HEK293 (cell line): Measurements from ENCODE around the gene RHEB.
A peak's percentile ranks its signal among the peaks of the same experiment; 100 is the strongest.

ENCODE experiments used
- FEZF1 ChIP-seq: fragments of 450-650 bp; formaldehyde crosslinking; IDR thresholded peaks from 2 replicates; pipeline ENCODE4 v1.5.1; 2016; ENCODE audit warnings: missing biosample characterization, missing genetic modification characterization
- KLF16 ChIP-seq: fragments of 450-650 bp; formaldehyde crosslinking; IDR thresholded peaks from 2 replicates; pipeline ENCODE4 v1.5.1; 2017; ENCODE audit warnings: missing biosample characterization, missing genetic modification characterization
- KLF9 ChIP-seq: fragments of 450-650 bp; formaldehyde crosslinking; IDR thresholded peaks from 2 replicates; pipeline ENCODE4 v1.5.1; 2016; ENCODE audit warnings: missing biosample characterization, missing genetic modification characterization, low read depth
- SCRT1 ChIP-seq: fragments of 450-650 bp; formaldehyde crosslinking; IDR thresholded peaks from 2 replicates; pipeline ENCODE4 v1.5.1; 2016; ENCODE audit warnings: missing biosample characterization, missing genetic modification characterization, borderline replicate concordance
- SP3 ChIP-seq: fragments of 450-650 bp; formaldehyde crosslinking; IDR thresholded peaks from 2 replicates; pipeline ENCODE4 v1.5.1; 2016; ENCODE audit warnings: missing biosample characterization, missing genetic modification characterization
- YY1 ChIP-seq: fragments of 450-650 bp; formaldehyde crosslinking; IDR thresholded peaks from 2 replicates; pipeline ENCODE4 v1.5.1; 2018; ENCODE audit warnings: missing biosample characterization, missing genetic modification characterization
- ZFP41 ChIP-seq: fragments of 450-650 bp; formaldehyde crosslinking; IDR thresholded peaks from 2 replicates; pipeline ENCODE4 v1.5.1; 2016; ENCODE audit warnings: missing biosample characterization, missing genetic modification characterization, borderline replicate concordance
- ZNF133 ChIP-seq: fragments of 450-650 bp; formaldehyde crosslinking; IDR thresholded peaks from 2 replicates; pipeline ENCODE4 v1.5.1; 2016; ENCODE audit warnings: missing biosample characterization, missing genetic modification characterization
- ZNF140 ChIP-seq: fragments of 450-650 bp; formaldehyde crosslinking; IDR thresholded peaks from 2 replicates; pipeline ENCODE4 v1.5.1; 2016; ENCODE audit warnings: missing biosample characterization, missing genetic modification characterization
- ZNF157 ChIP-seq: fragments of 450-650 bp; formaldehyde crosslinking; IDR thresholded peaks from 2 replicates; pipeline ENCODE4 v1.5.1; 2016; ENCODE audit warnings: missing biosample characterization, missing genetic modification characterization
- ZNF174 ChIP-seq: fragments of 450-650 bp; formaldehyde crosslinking; IDR thresholded peaks from 2 replicates; pipeline ENCODE4 v1.5.0; 2017; ENCODE audit warnings: missing biosample characterization, mild to moderate bottlenecking, missing genetic modification characterization
- ZNF184 ChIP-seq: fragments of 450-650 bp; IDR thresholded peaks from 2 replicates; pipeline ENCODE4 v1.5.1; 2018; ENCODE audit warnings: missing biosample characterization, mild to moderate bottlenecking, missing genetic modification characterization
- ZNF223 ChIP-seq: fragments of 450-650 bp; formaldehyde crosslinking; IDR thresholded peaks from 2 replicates; pipeline ENCODE4 v1.5.1; 2016; ENCODE audit warnings: missing biosample characterization, missing genetic modification characterization
- ZNF23 ChIP-seq: fragments of 450-650 bp; formaldehyde crosslinking; IDR thresholded peaks from 2 replicates; pipeline ENCODE4 v1.5.1; 2016; ENCODE audit warnings: missing biosample characterization, missing genetic modification characterization, borderline replicate concordance
- ZNF24 ChIP-seq: fragments of 450-650 bp; formaldehyde crosslinking; IDR thresholded peaks from 2 replicates; pipeline ENCODE4 v1.5.1; 2016; ENCODE audit warnings: missing biosample characterization, missing genetic modification characterization
- ZNF274 ChIP-seq, 2 experiments: fragments of 200-500 bp in 1 of 2; fragments of 450-650 bp in 1 of 2; sonication (Bioruptor generic) in 1 of 2; formaldehyde crosslinking in 1 of 2; IDR thresholded peaks; 2 replicates each; pipeline versions ENCODE4 v1.5.1 to v1.6.1; 2014 to 2016; ENCODE audit warnings: borderline replicate concordance in 1 of 2, inconsistent platforms in 1 of 2, low read length in 1 of 2, missing biosample characterization in 1 of 2, missing genetic modification characterization in 1 of 2
- ZNF350 ChIP-seq: fragments of 450-650 bp; formaldehyde crosslinking; IDR thresholded peaks from 2 replicates; pipeline ENCODE4 v1.5.0; 2017; ENCODE audit warnings: missing biosample characterization, mild to moderate bottlenecking, missing genetic modification characterization
- ZNF354C ChIP-seq: fragments of 450-650 bp; formaldehyde crosslinking; IDR thresholded peaks from 2 replicates; pipeline ENCODE4 v1.5.1; 2016; ENCODE audit warnings: missing biosample characterization, missing genetic modification characterization, low read depth, borderline replicate concordance
- ZNF37A ChIP-seq: fragments of 450-650 bp; IDR thresholded peaks from 2 replicates; pipeline ENCODE4 v1.5.1; 2018; ENCODE audit warnings: missing biosample characterization, missing genetic modification characterization
- ZNF416 ChIP-seq: fragments of 450-650 bp; formaldehyde crosslinking; IDR thresholded peaks from 2 replicates; pipeline ENCODE4 v1.5.1; 2016; ENCODE audit warnings: missing biosample characterization, missing genetic modification characterization
- ZNF433 ChIP-seq: fragments of 450-650 bp; formaldehyde crosslinking; IDR thresholded peaks from 2 replicates; pipeline ENCODE4 v1.5.1; 2016; ENCODE audit warnings: missing biosample characterization, missing genetic modification characterization, low read depth
- ZNF48 ChIP-seq: fragments of 450-650 bp; formaldehyde crosslinking; IDR thresholded peaks from 2 replicates; pipeline ENCODE4 v1.5.1; 2016; ENCODE audit warnings: missing biosample characterization, missing genetic modification characterization
- ZNF596 ChIP-seq: fragments of 450-650 bp; IDR thresholded peaks from 2 replicates; pipeline ENCODE4 v1.5.0; 2018; ENCODE audit warnings: missing biosample characterization, mild to moderate bottlenecking, missing genetic modification characterization, moderate library complexity
- ZNF626 ChIP-seq: fragments of 450-650 bp; sonication (Bioruptor Pico); formaldehyde crosslinking; IDR thresholded peaks from 2 replicates; pipeline ENCODE4 v1.5.1; 2018; ENCODE audit warnings: missing biosample characterization, missing genetic modification characterization, inconsistent platforms
- ZNF664 ChIP-seq: fragments of 450-650 bp; formaldehyde crosslinking; IDR thresholded peaks from 2 replicates; pipeline ENCODE4 v1.5.1; 2016; ENCODE audit warnings: missing biosample characterization, missing genetic modification characterization
- ZNF701 ChIP-seq: fragments of 450-650 bp; formaldehyde crosslinking; IDR thresholded peaks from 2 replicates; pipeline ENCODE4 v1.5.1; 2016; ENCODE audit warnings: missing biosample characterization, missing genetic modification characterization
- ZSCAN16 ChIP-seq: fragments of 450-650 bp; formaldehyde crosslinking; IDR thresholded peaks from 2 replicates; pipeline ENCODE4 v1.5.1; 2016; ENCODE audit warnings: missing biosample characterization, missing genetic modification characterization
- ZSCAN23 ChIP-seq: fragments of 450-650 bp; formaldehyde crosslinking; IDR thresholded peaks from 2 replicates; pipeline ENCODE4 v1.5.1; 2016; ENCODE audit warnings: missing biosample characterization, missing genetic modification characterization
- TF ChIP-seq, protein P1 (sequence below): fragments of 450-650 bp; formaldehyde crosslinking; IDR thresholded peaks from 2 replicates; pipeline ENCODE4 v1.5.1; 2016; ENCODE audit warnings: missing biosample characterization, missing genetic modification characterization
- TF ChIP-seq, protein P2 (sequence below): fragments of 450-650 bp; formaldehyde crosslinking; IDR thresholded peaks from 2 replicates; pipeline ENCODE4 v1.5.1; 2016; ENCODE audit warnings: missing biosample characterization, missing genetic modification characterization
- TF ChIP-seq, protein P3 (sequence below): fragments of 450-650 bp; formaldehyde crosslinking; IDR thresholded peaks from 2 replicates; pipeline ENCODE4 v1.5.1; 2017; ENCODE audit warnings: missing biosample characterization, missing genetic modification characterization
- TF ChIP-seq, protein P4 (sequence below): fragments of 450-650 bp; formaldehyde crosslinking; IDR thresholded peaks from 2 replicates; pipeline ENCODE4 v1.5.1; 2016; ENCODE audit warnings: missing biosample characterization, missing genetic modification characterization

Gene RHEB

DNA sequence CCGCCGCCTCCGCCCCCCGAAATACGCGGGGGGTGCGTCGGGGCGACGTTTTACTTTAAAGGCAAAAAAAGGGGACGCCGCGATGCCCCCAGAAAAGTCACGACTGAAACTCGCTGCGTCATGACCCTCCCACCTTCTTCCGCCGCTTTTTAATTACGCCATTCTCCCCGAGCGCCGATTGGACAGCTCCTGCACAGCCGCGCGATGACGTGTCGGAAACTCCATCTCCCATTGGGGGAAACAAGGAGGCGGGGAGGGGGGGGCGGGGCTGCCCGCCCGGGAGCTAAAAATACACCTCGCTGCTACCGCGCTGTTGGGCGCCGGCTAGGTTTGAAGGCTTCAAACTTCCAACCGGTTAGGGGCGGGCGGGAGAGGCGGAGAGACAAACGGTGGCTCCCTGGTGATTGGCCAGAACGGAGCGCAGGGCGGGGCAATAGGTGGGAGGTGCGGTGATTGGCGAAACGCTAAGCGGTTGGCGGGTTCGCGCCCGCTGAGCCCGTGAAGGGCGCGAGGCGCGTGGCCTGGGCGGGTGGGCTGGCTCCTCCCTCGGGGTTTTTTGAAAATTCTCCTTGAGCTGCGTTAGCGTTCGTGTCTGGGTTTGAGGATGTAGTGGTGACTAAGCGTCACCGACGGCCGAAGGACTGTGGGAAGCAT lies at the start of gene RHEB (continued):
- no peak for TF ChIP-seq ZNF184
- no peak for TF ChIP-seq YY1 (tag by site-specific recombination)
- no peak for TF ChIP-seq ZNF48 (tag by site-specific recombination)
- no peak for TF ChIP-seq ZNF626 (tag by site-specific recombination)
- TF ChIP-seq, protein P1, sequence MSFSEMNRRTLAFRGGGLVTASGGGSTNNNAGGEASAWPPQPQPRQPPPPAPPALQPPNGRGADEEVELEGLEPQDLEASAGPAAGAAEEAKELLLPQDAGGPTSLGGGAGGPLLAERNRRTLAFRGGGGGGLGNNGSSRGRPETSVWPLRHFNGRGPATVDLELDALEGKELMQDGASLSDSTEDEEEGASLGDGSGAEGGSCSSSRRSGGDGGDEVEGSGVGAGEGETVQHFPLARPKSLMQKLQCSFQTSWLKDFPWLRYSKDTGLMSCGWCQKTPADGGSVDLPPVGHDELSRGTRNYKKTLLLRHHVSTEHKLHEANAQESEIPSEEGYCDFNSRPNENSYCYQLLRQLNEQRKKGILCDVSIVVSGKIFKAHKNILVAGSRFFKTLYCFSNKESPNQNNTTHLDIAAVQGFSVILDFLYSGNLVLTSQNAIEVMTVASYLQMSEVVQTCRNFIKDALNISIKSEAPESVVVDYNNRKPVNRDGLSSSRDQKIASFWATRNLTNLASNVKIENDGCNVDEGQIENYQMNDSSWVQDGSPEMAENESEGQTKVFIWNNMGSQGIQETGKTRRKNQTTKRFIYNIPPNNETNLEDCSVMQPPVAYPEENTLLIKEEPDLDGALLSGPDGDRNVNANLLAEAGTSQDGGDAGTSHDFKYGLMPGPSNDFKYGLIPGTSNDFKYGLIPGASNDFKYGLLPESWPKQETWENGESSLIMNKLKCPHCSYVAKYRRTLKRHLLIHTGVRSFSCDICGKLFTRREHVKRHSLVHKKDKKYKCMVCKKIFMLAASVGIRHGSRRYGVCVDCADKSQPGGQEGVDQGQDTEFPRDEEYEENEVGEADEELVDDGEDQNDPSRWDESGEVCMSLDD (tag by site-specific recombination): peak; percentile 74; the same call in 1 of the 2 replicates
- no peak for TF ChIP-seq ZFP41 (tag by site-specific recombination)
- no peak for TF ChIP-seq ZNF37A (tag by site-specific recombination)
- TF ChIP-seq ZNF274 (IDR thresholded peaks at IDR 0.05; ENCODE audit: low read length): no peak
- no peak for TF ChIP-seq ZNF274 (tag by site-specific recombination; IDR thresholded peaks at IDR 0.05; ENCODE audit: borderline replicate concordance)
- TF ChIP-seq SP3 (tag by site-specific recombination): peak; percentile 91
- TF ChIP-seq, protein P2, sequence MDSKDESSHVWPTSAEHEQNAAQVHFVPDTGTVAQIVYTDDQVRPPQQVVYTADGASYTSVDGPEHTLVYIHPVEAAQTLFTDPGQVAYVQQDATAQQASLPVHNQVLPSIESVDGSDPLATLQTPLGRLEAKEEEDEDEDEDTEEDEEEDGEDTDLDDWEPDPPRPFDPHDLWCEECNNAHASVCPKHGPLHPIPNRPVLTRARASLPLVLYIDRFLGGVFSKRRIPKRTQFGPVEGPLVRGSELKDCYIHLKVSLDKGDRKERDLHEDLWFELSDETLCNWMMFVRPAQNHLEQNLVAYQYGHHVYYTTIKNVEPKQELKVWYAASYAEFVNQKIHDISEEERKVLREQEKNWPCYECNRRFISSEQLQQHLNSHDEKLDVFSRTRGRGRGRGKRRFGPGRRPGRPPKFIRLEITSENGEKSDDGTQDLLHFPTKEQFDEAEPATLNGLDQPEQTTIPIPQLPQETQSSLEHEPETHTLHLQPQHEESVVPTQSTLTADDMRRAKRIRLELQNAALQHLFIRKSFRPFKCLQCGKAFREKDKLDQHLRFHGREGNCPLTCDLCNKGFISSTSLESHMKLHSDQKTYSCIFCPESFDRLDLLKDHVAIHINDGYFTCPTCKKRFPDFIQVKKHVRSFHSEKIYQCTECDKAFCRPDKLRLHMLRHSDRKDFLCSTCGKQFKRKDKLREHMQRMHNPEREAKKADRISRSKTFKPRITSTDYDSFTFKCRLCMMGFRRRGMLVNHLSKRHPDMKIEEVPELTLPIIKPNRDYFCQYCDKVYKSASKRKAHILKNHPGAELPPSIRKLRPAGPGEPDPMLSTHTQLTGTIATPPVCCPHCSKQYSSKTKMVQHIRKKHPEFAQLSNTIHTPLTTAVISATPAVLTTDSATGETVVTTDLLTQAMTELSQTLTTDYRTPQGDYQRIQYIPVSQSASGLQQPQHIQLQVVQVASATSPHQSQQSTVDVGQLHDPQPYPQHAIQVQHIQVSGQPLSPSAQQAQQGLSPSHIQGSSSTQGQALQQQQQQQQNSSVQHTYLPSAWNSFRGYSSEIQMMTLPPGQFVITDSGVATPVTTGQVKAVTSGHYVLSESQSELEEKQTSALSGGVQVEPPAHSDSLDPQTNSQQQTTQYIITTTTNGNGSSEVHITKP: no peak
- peak; percentile 64; the same call in 1 of the 2 replicates for TF ChIP-seq ZNF24 (tag by site-specific recombination)
- no peak for TF ChIP-seq ZNF701
- peak; percentile 66 for TF ChIP-seq ZNF350 (tag by site-specific recombination)
- TF ChIP-seq, protein P3, sequence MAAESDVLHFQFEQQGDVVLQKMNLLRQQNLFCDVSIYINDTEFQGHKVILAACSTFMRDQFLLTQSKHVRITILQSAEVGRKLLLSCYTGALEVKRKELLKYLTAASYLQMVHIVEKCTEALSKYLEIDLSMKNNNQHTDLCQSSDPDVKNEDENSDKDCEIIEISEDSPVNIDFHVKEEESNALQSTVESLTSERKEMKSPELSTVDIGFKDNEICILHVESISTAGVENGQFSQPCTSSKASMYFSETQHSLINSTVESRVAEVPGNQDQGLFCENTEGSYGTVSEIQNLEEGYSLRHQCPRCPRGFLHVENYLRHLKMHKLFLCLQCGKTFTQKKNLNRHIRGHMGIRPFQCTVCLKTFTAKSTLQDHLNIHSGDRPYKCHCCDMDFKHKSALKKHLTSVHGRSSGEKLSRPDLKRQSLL (tag by site-specific recombination): 0 out of 2 replicates have a peak, but pooled peaks have one; percentile 10
- no peak for TF ChIP-seq FEZF1 (tag by site-specific recombination)
- TF ChIP-seq ZNF416 (tag by site-specific recombination): no peak
- TF ChIP-seq ZNF174 (tag by site-specific recombination): no peak
- TF ChIP-seq, protein P4, sequence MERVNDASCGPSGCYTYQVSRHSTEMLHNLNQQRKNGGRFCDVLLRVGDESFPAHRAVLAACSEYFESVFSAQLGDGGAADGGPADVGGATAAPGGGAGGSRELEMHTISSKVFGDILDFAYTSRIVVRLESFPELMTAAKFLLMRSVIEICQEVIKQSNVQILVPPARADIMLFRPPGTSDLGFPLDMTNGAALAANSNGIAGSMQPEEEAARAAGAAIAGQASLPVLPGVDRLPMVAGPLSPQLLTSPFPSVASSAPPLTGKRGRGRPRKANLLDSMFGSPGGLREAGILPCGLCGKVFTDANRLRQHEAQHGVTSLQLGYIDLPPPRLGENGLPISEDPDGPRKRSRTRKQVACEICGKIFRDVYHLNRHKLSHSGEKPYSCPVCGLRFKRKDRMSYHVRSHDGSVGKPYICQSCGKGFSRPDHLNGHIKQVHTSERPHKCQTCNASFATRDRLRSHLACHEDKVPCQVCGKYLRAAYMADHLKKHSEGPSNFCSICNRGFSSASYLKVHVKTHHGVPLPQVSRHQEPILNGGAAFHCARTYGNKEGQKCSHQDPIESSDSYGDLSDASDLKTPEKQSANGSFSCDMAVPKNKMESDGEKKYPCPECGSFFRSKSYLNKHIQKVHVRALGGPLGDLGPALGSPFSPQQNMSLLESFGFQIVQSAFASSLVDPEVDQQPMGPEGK (tag by site-specific recombination): peak; percentile 90
- 0 out of 2 replicates have a peak, but pooled peaks have one; percentile 8 for TF ChIP-seq KLF16
- TF ChIP-seq ZNF596 (tag by site-specific recombination): no peak
- no peak for TF ChIP-seq ZNF157 (tag by site-specific recombination)
- peak; percentile 81 for TF ChIP-seq KLF9 (tag by site-specific recombination)
- no peak for TF ChIP-seq ZNF133 (tag by site-specific recombination)
- no peak for TF ChIP-seq ZSCAN16 (tag by site-specific recombination)
- no peak for TF ChIP-seq ZNF223 (tag by site-specific recombination)
- no peak for TF ChIP-seq ZSCAN23 (tag by site-specific recombination)
- TF ChIP-seq ZNF140: no peak
- no peak for TF ChIP-seq ZNF23 (tag by site-specific recombination)
- no peak for TF ChIP-seq ZNF664 (tag by site-specific recombination)
- TF ChIP-seq ZNF354C (tag by site-specific recombination): no peak
- TF ChIP-seq ZNF433: no peak
- no peak for TF ChIP-seq SCRT1 (tag by site-specific recombination)
